A549 (cell line): Measurements from ENCODE around the gene PITPNM2.

Experiments
- CBX2 ChIP-seq: fragments of 200-600 bp; sonication (generic); IDR thresholded peaks from 2 replicates; pipeline ENCODE4 v1.6.1; 2016; ENCODE audit warnings: low read depth, mild to moderate bottlenecking, borderline replicate concordance
- CHD2 ChIP-seq: fragments of 150-350 bp; IDR thresholded peaks from 2 replicates; pipeline ENCODE4 v1.6.1; 2014; ENCODE audit warnings: low read length; ENCODE audit not compliant: partially characterized antibody
- EP300 ChIP-seq, 2 experiments: fragments of >200 bp; sonication (Bioruptor Twin); formaldehyde crosslinking; IDR thresholded peaks; 2 replicates in 1 of 2; 3 replicates in 1 of 2; pipeline ENCODE4 v1.6.1; 2016 to 2017
- MAZ ChIP-seq: fragments of 150-350 bp; IDR thresholded peaks from 2 replicates; pipeline ENCODE4 v1.6.1; 2014; ENCODE audit warnings: antibody characterized with exemption, low read depth, low read length, borderline replicate concordance
- POLR2AphosphoS2 ChIP-seq: conservative IDR thresholded peaks from 2 replicates; pipeline ENCODE4 v1.6.1; 2012; ENCODE audit warnings: low read length, improper control_type of control experiment, inconsistent platforms
- RFX5 ChIP-seq: fragments of 450-650 bp; IDR thresholded peaks from 2 replicates; pipeline ENCODE4 v1.7.1; 2014; ENCODE audit warnings: antibody characterized with exemption, mild to moderate bottlenecking, moderate library complexity
- RNF2 ChIP-seq: fragments of 200-600 bp; sonication (generic); IDR thresholded peaks from 2 replicates; pipeline ENCODE4 v1.6.1; 2016; ENCODE audit warnings: low read depth, mild to moderate bottlenecking, antibody characterized with exemption, moderate library complexity, borderline replicate concordance
- SMC3 ChIP-seq: fragments of >200 bp; sonication (Bioruptor Twin); formaldehyde crosslinking; IDR thresholded peaks from 3 replicates; pipeline ENCODE4 v1.6.1; 2018; ENCODE audit warnings: inconsistent platforms
- ZC3H11A ChIP-seq: fragments of 450-650 bp; IDR thresholded peaks from 2 replicates; pipeline ENCODE4 v1.6.1; 2014; ENCODE audit warnings: antibody characterized with exemption, mild to moderate bottlenecking
- TF ChIP-seq, protein P1 (sequence below): fragments of >200 bp; sonication (Bioruptor Twin); formaldehyde crosslinking; IDR thresholded peaks from 3 replicates; pipeline ENCODE4 v1.5.1; 2016
- TF ChIP-seq, protein P2 (sequence below): fragments of 250-450 bp; sonication (Bioruptor Pico); IDR thresholded peaks from 2 replicates; pipeline ENCODE4 v1.5.0; 2020; ENCODE audit warnings: low read depth, mild to moderate bottlenecking, moderate library complexity
- TF ChIP-seq, protein P3 (sequence below): fragments of 450-650 bp; IDR thresholded peaks from 2 replicates; pipeline ENCODE4 v1.6.1; 2014; ENCODE audit warnings: antibody characterized with exemption
- TF ChIP-seq, protein P4 (sequence below): IDR thresholded peaks from 2 replicates; pipeline ENCODE4 v1.6.1; 2012

DNA sequence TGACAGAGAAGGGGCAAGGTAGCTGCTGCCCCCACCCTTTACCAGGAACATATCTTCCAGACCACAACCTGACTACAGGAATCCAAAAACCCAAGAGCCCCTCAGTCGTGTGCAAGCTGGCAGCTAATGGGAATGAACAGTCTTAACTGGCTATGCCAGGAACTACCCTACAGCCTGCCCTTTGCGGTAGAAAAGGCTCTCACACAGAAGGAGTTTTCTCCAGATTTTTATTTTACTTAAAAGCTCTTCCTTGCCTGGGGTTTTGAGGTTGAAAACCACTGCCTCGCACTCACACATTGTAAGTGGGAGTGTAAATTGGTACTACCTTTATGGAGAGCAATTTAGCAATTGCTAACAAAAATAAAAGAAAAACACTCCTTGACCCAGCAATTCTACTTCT, 28.3 kb downstream of the PITPNM2 start:
- no peak for TF ChIP-seq SMC3
- TF ChIP-seq POLR2AphosphoS2, result no peak
- TF ChIP-seq, protein P1, sequence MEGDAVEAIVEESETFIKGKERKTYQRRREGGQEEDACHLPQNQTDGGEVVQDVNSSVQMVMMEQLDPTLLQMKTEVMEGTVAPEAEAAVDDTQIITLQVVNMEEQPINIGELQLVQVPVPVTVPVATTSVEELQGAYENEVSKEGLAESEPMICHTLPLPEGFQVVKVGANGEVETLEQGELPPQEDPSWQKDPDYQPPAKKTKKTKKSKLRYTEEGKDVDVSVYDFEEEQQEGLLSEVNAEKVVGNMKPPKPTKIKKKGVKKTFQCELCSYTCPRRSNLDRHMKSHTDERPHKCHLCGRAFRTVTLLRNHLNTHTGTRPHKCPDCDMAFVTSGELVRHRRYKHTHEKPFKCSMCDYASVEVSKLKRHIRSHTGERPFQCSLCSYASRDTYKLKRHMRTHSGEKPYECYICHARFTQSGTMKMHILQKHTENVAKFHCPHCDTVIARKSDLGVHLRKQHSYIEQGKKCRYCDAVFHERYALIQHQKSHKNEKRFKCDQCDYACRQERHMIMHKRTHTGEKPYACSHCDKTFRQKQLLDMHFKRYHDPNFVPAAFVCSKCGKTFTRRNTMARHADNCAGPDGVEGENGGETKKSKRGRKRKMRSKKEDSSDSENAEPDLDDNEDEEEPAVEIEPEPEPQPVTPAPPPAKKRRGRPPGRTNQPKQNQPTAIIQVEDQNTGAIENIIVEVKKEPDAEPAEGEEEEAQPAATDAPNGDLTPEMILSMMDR, result no peak
- no peak for TF ChIP-seq CHD2
- no peak for TF ChIP-seq ZC3H11A
- TF ChIP-seq MAZ, result no peak
- TF ChIP-seq, protein P2, sequence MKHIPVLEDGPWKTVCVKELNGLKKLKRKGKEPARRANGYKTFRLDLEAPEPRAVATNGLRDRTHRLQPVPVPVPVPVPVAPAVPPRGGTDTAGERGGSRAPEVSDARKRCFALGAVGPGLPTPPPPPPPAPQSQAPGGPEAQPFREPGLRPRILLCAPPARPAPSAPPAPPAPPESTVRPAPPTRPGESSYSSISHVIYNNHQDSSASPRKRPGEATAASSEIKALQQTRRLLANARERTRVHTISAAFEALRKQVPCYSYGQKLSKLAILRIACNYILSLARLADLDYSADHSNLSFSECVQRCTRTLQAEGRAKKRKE (CRISPR knock-in tag), result no peak
- TF ChIP-seq, protein P3, sequence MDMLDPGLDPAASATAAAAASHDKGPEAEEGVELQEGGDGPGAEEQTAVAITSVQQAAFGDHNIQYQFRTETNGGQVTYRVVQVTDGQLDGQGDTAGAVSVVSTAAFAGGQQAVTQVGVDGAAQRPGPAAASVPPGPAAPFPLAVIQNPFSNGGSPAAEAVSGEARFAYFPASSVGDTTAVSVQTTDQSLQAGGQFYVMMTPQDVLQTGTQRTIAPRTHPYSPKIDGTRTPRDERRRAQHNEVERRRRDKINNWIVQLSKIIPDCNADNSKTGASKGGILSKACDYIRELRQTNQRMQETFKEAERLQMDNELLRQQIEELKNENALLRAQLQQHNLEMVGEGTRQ, result no peak
- TF ChIP-seq EP300 (IDR thresholded peaks at IDR 0.05), result no peak
- no peak for TF ChIP-seq CBX2
- TF ChIP-seq RNF2, result no peak
- TF ChIP-seq RFX5, result no peak
- TF ChIP-seq, protein P4, sequence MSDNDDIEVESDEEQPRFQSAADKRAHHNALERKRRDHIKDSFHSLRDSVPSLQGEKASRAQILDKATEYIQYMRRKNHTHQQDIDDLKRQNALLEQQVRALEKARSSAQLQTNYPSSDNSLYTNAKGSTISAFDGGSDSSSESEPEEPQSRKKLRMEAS, result no peak
